Measurements from ENCODE around the gene HEXD.

- TF ChIP-seq POLR2AphosphoS5 (IDR thresholded peaks at IDR 0.05; ENCODE audit: borderline replicate concordance, low read depth, low read length): no peak
- no peak for TF ChIP-seq EZH2 (IDR thresholded peaks at IDR 0.05)
Measured at GRCh38 chr17:82394278-82394677, 23.9 kb upstream of the HEXD start.

All from SK-N-MC (cell line).